Measurements from ENCODE around the gene AQP2.

The AQP2 gene

DNA sequence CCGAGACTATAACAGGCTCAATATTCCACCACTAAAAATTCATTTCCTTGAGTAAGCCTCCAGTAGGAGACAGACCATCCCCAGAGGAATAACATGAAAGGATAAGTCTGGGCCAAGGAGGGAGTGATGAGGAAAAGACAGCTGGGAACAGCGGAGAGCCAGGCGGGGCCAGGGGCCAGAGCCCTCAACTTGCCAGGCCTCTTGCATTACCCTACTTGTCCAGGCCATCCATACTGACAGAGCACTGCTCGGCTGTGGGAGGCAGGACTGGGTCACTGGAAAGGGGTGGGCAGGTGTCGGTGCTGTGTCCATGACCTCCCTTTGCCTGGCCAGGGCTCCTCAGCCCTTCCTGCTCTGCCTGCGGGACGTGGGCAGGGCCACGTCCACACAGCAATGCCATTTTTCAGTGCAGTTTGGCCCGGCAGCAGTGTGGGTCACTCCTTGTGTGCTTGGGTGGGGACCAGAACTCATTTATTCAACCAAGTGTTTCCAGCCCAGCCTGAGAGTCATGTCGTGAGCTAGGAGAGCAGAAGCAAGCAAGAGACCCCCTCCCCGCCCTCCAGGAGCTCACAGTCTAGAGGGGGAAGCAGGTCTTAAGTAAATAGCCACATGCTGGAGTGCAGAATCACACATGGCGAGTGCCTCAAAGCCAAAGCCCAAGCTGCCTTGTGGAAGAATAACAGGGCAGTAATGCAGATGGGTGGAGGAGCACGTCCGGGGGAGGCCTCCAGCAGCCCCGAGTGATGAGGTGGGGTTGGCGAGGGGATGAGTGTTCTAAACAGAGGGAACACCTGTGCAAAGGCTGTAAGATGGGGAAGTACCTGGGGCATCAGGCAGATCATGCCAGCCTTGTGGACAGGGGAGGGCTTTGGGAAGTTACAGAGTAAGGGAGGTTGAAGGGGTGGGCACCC, 37.9 kb upstream of the AQP2 start:
- TF ChIP-seq, protein P1, sequence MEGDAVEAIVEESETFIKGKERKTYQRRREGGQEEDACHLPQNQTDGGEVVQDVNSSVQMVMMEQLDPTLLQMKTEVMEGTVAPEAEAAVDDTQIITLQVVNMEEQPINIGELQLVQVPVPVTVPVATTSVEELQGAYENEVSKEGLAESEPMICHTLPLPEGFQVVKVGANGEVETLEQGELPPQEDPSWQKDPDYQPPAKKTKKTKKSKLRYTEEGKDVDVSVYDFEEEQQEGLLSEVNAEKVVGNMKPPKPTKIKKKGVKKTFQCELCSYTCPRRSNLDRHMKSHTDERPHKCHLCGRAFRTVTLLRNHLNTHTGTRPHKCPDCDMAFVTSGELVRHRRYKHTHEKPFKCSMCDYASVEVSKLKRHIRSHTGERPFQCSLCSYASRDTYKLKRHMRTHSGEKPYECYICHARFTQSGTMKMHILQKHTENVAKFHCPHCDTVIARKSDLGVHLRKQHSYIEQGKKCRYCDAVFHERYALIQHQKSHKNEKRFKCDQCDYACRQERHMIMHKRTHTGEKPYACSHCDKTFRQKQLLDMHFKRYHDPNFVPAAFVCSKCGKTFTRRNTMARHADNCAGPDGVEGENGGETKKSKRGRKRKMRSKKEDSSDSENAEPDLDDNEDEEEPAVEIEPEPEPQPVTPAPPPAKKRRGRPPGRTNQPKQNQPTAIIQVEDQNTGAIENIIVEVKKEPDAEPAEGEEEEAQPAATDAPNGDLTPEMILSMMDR (IDR thresholded peaks at IDR 0.05; ENCODE audit: extremely low read depth, missing control alignments): no peak
- DNase-seq (ENCODE audit: low spot score): no peak

GRCh38 chr12:49916129-49916919, 34.2 kb upstream of the AQP2 start:
- DNase-seq (ENCODE audit: low spot score): no peak
- TF ChIP-seq, protein P1 (IDR thresholded peaks at IDR 0.05; ENCODE audit: extremely low read depth, missing control alignments): no peak

DNA sequence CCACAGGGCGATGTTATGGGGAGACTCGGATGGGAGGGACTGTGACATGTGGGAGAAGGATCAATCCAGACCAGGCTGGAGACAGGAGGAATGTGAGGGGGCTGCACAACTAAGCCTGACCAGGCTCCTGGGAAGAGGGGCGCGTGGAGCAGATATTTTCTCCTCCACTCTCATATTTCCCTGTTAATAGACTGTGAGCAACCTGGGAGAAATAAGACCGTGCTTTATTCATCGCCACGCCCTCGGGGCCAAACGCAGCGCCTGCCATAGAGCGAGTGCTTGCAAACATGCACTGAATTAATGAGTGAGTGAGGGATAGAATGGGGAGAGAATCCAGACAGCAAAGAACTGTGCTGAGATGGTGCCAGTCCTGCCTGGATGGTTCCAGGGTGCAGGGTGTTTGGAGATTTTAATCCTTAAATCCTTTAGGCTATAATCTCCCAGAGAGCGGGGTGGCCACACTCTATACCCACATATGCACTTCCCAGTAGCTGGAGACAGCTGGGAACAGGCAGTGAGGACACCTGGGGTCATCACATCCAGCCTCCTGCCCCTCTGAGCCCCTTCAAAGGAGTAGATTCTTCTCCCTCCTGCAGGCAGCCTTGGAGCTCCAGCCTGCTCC, 33.3 kb upstream of the AQP2 start:
- DNase-seq (ENCODE audit: low spot score): no peak
- TF ChIP-seq, protein P1 (IDR thresholded peaks at IDR 0.05; ENCODE audit: extremely low read depth, missing control alignments): no peak

GRCh38 chr12:49917788-49918173, 32.8 kb upstream of the AQP2 start:
- TF ChIP-seq, protein P1 (IDR thresholded peaks at IDR 0.05; ENCODE audit: extremely low read depth, missing control alignments): no peak
- DNase-seq (ENCODE audit: low spot score): no peak

- TF ChIP-seq, protein P1 (IDR thresholded peaks at IDR 0.05; ENCODE audit: extremely low read depth, missing control alignments): no peak
- no peak for DNase-seq (ENCODE audit: low spot score)
Observed at GRCh38 chr12:49920241-49920914, 30.2 kb upstream of the AQP2 start.

- TF ChIP-seq, protein P1 (IDR thresholded peaks at IDR 0.05; ENCODE audit: extremely low read depth, missing control alignments): no peak
- no peak for DNase-seq (ENCODE audit: low spot score)
Observed at GRCh38 chr12:49920915-49921286, 29.6 kb upstream of the AQP2 start.

All from GM20000 (cell line).